T-helper 9 cell (primary cell): ENCODE data around the gene NDUFA5.

ENCODE experiments used
- DNase-seq: peaks from one replicate; pipeline ENCODE4 v3.0.0-alpha.2; 2020

The NDUFA5 gene

GRCh38 chr7:123500878-123501489 lies 56.6 kb downstream of the NDUFA5 start:
- no peak for DNase-seq

GRCh38 chr7:123499211-123499970 lies 58.2 kb downstream of the NDUFA5 start:
- no peak for DNase-seq

- no peak for DNase-seq
These were observed 59.0 kb downstream of the NDUFA5 start for GRCh38 chr7:123498601-123499000.

GRCh38 chr7:123498031-123498430 lies 59.6 kb downstream of the NDUFA5 start:
- DNase-seq = no peak

- peak; percentile 5 for DNase-seq
These were observed 63.3 kb downstream of the NDUFA5 start for GRCh38 chr7:123494193-123494796.

GRCh38 chr7:123492485-123492884 lies 65.1 kb downstream of the NDUFA5 start:
- no peak for DNase-seq
